GM21737 (cell line): ENCODE measurements around the gene CORO7.

Experiments used
- ATAC-seq: cut with Tn5 transposase; IDR thresholded peaks from one replicate; pipeline ENCODE4 v1.9.1; 2021; ENCODE audit warnings: mild to moderate bottlenecking, moderate library complexity; ENCODE audit not compliant: unreplicated experiment

CORO7 gene

GRCh38 chr16:4426722-4427372, 10.5 kb upstream of the CORO7 start:
- ATAC-seq, result no peak

- ATAC-seq, result peak; percentile 18
Observed at GRCh38 chr16:4426021-4426684, 9.8 kb upstream of the CORO7 start.

GRCh38 chr16:4425378-4426020, 9.1 kb upstream of the CORO7 start, which contains the start of gene DNAJA3:
Gene DNAJA3, plus strand, starts transcription at chr16:4425868. Its CDS starts 14 bp downstream, at chr16:4425882.
- ATAC-seq, result peak; percentile 82

GRCh38 chr16:4420505-4421105, 4.2 kb upstream of the CORO7 start:
- no peak for ATAC-seq

- no peak for ATAC-seq
Observed at GRCh38 chr16:4419402-4419959, 3.1 kb upstream of the CORO7 start.

GRCh38 chr16:4415538-4416199, 727 bp downstream of the CORO7 start:
- ATAC-seq, result peak; percentile 13

GRCh38 chr16:4414187-4414917, 2.0 kb downstream of the CORO7 start:
- peak; percentile 54 for ATAC-seq

- ATAC-seq, result no peak
Observed at GRCh38 chr16:4412854-4413253, 3.5 kb downstream of the CORO7 start.

- no peak for ATAC-seq
Observed at GRCh38 chr16:4412159-4412558, 4.2 kb downstream of the CORO7 start.

- no peak for ATAC-seq
Observed at GRCh38 chr16:4411684-4412083, 4.7 kb downstream of the CORO7 start.

GRCh38 chr16:4410335-4411075, 5.9 kb downstream of the CORO7 start:
- no peak for ATAC-seq

GRCh38 chr16:4409081-4409932, 7.1 kb downstream of the CORO7 start:
- ATAC-seq, result no peak

- ATAC-seq, result no peak
Observed at GRCh38 chr16:4408323-4408690, 8.1 kb downstream of the CORO7 start.

GRCh38 chr16:4407543-4408322, 8.7 kb downstream of the CORO7 start:
- no peak for ATAC-seq

- ATAC-seq, result no peak
Observed at GRCh38 chr16:4404967-4405696, 11.3 kb downstream of the CORO7 start.

GRCh38 chr16:4404247-4404966, 12.0 kb downstream of the CORO7 start:
- ATAC-seq, result no peak
